HG03571 (cell line): ENCODE data around the gene NFIB.
A peak's percentile ranks its signal among the peaks of the same experiment; 100 is the strongest.

Experiments
- ATAC-seq: cut with Tn5 transposase; IDR thresholded peaks from one replicate; pipeline ENCODE4 v1.9.1; 2021; ENCODE audit not compliant: unreplicated experiment

The NFIB gene

DNA sequence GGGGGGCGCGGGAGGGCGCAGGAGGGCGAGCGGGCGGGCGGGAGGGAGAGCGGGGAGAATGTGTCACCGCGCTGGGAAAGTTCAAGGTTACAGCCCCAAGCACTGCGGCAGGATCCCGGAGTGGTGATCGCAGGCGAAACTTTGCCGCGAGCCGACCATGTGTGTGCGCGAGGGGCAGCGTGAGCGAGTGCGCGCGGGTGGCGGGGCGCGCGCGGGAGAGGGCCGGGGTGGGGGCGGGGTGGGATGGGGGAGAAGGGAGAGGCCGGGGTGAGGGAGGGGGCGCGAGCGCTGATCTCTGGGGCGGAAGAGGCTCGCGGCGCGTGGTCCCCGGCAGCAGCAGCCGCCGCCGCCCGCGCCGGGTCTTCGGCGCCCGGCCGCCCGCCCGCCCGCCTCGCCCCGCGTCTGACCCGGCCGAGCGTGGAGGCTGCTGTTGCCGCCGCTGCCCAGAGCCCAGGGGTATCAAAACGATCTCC is at the start of gene NFIB:
Gene NFIB (minus strand): TSS at position 191 of the 473 bp plus-strand sequence. CDS start 630 bp downstream, outside the sequence.
- no peak for ATAC-seq

DNA sequence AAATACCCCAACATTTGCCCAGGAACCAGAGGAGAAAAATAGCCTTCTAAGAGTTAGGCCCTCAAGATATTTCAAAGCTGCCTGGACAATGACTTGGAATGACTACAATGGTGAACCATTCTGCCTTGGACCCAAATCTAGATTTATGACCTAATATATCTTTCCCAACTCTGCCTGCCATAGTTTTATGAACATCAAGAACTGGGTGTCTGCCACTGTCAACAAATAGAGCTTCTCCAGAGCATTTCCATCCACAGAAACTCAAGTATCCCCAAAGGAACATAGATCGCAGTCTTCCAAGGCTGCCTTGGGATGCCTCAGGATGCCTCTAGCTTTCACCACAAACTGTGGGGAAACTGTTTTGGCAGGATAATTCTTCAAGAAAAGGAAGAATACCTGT is 48.2 kb upstream of the NFIB start:
- no peak for ATAC-seq

DNA sequence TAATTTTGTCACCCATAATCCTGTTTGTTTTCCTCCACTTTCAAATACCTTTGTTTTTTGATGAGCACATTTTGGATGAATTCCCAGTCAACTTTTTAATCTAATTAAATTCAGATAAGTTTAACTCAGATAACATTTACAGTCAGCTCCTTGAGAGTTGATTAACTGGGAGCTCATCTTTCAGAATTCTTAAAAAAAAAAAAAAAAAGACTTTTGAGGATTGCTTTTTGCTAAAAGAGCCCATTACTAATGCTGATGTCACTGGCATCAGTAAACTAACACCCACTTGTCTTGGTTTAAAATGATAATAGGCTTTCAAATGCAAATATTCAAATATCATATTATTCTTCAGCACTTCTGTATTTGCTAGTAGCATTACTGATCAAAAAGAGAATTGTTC is 47.1 kb upstream of the NFIB start:
- no peak for ATAC-seq

DNA sequence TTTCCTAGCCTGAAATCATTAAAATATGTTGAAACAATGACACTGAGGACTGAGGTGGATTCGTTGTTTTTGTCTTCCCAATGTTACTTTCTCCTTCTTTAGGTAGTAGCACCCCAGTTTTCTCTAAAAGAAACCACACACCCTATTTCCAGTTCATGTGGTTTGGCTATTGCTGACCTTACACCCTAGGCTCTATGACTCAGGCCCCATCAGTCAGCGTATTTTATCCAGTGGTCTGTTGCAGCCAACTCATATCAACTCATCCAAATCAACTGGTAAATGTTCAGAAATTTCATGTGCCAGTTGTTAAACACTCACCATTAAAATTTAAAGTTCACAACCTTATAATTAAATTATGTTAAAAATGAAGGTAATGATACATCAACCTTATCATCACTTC is 44.6 kb upstream of the NFIB start:
- no peak for ATAC-seq

DNA sequence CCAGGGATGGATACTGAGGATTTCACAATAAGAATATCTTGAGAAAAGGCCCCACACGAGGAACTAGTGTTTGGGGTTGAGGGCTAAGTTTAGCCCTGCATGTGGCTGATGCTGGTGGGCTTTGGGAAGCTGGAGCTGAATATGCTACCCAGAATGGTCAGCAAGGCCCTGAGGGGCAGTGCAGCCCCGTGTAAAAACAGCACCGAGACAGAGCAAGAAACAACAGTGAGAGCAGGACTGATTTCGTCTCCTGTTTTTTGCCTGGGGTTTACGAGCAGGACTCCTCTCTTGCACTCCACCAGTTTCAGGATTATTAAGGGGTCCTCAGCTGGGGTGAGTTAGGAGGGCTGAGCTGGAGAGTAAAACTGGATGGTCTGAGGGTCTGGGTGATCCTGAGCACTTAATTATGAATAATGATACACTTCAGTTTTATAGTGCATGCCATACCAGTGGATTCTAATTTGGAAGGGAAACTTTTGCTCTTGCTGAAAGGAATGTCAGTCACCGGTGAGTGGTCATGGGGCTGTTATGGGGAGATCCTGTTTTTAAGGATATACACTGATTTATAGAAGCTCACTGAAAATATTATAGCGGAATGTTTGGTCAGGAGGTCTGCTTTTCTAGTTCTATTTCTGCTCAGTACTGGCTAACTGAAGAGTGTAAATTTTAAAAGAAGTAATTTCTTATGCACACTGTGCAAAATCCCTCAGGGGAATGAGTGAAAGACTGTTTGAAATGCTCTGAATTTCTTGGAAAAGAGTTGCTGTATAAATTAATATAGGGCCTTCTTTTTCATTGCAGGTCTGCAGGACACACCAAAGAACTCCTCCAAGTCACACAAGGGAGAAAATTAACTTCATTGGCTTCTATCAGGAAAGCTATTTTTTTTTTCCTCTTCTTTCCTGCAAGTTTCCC is 42.7 kb upstream of the NFIB start:
- no peak for ATAC-seq

DNA sequence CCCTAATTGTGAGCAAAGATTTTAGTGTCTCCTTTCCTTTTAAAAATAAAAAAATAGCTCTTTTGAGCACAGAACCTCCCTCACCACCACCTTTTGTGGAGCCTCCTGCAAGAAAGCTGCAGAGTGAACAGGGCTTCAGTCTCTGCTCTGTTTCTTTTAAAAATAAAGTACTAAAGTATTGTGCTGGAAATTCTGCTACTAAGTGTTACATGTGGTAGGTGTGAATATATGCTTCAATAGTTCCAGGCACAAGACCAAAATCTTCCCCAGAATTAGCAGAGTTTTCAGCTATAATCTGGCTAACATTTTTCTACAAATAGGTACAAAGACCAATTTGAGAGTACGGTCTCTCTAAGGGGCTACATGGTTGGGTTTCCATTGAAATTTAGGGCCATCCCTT is 40.3 kb upstream of the NFIB start:
- ATAC-seq = no peak

DNA sequence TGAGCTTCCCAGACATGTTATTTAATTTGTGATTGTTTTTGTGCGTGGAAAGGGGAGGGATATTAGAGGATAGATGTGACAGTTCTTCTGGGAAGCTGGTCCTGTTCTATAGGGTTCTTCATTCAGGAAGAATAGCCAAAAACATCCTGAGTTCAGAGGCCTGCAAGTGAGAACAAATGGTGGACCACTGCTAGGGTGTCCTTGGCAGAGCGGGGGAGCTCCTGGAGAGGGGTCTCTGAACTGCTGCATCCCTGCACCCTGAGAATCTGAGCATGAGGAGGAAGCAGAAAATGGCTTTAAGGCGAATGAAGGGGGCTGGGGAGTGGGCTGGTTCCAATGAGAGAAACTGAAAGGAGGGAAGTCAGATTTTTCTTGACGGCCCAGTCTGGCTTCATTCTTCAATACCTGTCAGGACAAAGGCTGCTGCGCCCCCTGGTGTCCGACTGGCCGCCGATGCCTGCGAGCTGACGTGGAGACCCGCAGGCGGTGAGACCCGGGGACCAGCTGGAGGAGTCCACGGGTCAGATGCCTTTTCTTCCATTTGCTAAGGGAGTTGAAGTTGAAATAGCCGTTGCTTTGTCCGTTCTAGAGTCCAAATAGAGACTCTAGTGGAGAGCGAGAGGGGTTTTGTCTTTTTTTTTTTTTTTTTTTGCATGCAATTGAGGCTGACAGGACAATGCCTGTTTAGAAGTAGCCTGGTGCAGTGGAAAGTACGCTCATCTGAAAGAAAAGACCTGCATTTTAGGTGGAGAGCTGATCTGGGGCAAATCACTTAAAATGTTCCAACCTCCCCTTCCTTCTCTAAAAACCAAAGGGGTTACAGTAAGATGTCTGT is 39.5 kb upstream of the NFIB start:
- peak; percentile 82 for ATAC-seq

DNA sequence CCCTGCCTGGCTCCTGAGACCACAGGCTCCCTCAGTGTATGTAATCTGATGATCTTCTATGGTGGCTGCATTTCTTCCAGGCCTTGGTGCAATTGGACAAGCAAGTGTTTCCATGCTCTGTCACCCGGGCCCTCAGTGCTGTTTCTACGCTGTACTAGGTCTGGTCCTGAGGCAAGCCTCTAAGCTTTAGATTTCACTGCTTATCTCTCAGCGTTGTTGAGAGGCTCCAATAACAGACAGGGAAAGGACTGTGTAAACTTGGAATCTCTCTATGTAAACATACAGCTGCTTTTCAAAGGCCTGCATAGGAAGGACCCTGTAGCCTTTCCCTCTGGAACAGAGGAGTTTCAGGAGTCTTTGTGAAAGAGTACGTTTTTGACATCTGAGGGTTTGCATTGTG is 38.6 kb upstream of the NFIB start:
- ATAC-seq = no peak

DNA sequence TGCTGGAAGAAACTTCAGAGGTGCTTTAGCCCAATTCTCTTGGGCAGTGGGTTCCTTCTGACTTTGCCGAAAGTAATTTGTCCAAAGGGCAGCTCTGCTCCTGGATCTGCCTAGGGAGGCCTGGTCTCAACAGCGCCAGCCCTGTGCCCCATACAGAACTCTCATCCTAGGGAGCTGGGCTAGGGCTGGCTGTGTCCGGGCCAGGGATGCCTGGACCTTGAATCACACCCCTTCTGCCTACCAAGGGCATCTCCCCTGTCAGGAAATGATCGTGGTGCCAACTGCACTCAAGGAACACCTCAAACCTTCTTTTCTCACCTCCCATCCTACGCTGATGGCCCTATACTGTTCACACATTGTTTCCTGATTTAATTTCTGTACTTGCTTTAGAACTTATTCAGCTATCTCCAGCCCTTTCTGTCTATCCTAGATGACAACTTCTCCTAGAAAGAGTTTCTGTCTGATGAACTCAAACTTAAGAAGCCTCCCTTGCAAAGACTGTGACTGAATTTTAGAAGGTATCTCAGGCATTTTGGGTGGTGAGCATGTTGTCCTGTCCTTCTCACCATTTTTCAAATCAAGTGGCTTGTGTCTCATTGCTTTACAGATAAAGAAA is 37.4 kb upstream of the NFIB start:
- ATAC-seq = no peak

DNA sequence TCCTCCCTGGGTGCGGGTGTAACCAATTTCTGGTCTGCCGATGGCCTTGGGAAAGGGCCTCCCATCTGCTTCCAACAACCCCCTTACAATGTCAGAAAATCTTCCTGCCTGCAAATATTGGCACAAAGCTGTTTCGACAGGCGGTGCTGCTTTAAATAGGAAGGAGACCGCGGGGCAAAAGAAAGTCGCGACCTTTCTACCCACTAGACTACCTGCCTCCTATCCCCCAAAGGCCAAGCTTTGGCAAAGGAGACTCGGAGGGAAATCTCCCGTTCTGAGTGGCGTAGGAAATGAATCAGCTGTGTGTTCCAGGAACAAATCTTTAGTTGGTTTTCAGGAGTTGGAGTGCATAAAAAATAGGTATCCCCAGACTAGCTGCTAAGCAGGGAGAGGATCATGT is 36.8 kb upstream of the NFIB start:
- ATAC-seq = no peak

DNA sequence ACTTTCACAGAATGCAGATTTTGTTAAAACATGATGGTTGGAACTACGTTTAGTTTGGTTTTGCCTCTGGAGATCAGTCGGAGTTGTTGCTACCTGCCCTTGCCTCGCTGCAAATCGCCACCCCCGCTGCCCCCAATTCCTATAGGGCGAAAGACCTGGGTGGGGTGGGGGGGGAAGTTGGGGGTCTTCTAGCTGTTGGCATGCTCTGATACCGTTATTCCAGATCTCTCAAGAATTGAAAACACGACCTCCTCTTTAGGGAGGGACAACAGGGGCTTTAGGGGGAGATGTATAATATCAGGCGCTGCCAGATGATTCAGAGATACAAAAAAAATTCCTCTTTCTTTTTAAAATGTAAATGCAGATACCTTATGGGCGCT is 36.4 kb upstream of the NFIB start:
- ATAC-seq = no peak

DNA sequence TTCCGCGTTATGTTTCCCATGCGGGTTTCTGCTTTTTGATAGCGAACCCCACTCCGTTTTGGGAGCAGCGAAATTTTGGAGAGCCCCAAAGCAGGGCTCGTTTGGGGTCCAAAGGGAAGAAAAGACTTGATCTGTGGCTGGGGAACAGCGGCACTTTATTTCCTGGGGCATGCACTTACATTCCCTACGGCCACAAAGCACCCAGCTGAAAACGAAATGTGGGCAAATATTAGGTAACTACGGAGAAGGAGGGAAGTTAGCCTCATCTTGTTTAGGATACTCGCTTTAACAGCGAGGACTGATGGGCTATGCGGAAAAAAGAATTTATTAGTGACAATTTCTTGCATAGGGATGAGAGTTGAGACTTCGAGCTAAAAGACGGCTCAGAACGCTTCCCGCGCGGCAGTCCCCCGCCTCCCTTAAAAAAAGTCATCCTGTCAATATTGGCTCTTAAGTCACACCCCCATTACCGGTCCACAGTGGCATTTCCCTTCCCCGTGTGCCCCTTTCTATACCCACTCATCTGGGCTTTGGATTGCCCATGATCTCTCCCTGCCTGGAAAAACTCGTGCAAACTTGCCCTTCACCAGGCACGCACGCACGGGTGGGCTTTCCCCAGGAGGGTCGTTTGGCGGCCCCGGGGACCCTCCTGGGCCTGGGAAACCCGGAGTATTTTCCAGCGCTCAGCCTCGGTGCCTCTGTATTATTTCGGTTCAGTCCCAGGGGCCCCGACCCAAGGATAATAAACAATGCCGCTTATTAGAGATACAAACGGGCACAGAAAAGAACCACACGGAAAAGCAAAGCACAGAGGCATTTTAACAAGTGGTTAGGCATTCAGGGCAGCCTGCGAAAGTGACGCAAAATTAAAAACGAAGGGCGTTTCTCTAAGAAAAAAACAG is 35.8 kb upstream of the NFIB start:
- no peak for ATAC-seq

DNA sequence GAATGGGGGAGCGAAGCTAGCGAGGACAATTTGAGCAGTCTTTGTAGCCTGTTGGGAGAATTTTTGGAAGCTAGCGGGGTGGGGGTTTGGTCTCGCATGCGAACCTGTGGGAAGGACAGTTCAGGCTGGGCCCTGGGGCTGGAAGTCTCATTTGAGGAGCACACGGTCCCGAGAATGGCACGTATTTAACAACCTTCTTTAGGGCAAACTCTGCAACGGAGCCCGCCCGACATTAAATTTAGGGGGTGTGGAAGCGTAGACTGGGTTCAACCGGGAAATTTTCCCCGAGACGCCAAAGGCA is 35.2 kb upstream of the NFIB start:
- ATAC-seq = no peak

DNA sequence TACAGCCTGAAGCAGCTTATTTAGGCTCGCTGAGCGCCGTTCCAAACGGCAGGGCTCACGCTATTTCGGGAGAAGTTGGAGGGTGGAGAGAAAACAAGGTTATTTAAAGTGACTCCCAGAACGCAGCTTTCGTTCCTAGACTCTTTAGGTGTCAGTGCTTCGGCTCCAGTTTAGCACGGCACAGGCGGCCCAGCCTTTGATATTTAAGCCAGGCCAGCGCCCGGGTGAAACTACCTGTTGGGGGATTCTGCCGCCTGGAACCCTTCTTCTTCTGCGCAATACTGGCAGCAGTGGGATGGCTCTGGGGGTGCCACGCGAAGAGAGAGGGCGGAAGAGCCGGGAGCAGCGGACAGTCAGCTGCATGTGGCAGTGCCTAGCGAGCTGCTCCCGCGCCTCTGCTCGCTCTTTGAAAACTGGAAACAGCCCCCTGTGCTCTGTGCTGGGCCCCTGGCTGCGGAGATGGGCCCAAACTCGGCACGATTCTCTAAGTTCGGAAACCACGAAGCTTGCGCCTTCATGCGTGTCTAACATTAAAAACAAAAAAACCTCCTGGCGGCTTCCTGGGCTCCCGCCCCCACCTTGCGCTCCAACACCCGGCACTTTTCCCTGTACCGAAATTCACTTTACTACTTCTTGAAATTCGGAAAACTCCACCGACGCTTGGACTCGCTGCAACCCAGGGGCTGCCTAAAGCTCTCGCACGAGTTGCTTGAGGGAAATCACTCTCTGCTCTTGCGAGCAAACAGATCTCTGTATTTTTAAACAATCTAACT is 34.6 kb upstream of the NFIB start:
- ATAC-seq = no peak

DNA sequence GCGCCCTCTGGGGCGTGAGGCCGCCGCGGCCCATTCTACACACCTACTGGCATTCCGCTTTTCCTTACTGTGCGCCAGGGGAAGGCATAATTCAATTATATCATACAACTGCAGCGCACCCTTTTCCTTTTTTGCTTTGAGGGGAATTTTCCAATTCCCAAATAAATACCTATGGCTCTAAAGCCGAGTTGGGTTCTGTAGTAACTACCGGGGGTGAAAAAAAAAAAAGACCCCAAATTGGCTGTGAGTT is 34.1 kb upstream of the NFIB start:
- no peak for ATAC-seq

DNA sequence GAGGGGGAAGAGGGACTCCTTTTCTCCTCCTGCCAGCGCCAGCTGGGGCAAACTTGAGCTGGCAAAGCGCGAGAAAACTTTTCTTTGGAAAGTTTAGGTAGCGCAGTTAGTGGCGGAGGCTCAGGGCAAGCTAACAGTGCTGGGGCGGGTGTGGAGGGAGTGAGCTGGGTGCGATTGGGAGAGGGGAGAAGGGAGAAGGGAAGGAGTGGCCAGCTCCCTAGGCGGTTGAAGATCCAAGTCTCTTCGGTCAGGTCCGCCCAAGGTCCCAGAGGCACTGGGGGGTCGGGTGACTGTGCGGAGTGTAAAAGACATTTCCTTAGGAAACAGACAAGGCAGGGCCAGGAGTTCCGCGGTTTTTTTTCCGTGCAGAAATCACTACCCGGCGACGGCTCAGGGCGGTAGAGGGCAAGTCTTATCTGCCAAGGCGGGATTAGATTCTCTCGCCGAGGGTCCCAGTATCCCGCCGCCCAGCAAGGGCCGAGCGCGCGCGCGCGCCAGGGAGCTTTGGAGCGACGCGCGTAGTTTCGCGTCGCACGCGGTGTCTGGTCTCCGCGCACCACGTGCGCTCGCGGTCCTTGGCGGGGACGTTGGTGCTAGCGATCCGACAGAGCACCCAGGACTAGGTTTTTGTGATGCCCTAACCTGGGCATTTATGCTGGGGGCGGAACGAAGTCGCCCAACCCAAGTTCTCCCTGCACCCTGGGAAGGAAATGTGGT is 33.6 kb upstream of the NFIB start:
- ATAC-seq = no peak

DNA sequence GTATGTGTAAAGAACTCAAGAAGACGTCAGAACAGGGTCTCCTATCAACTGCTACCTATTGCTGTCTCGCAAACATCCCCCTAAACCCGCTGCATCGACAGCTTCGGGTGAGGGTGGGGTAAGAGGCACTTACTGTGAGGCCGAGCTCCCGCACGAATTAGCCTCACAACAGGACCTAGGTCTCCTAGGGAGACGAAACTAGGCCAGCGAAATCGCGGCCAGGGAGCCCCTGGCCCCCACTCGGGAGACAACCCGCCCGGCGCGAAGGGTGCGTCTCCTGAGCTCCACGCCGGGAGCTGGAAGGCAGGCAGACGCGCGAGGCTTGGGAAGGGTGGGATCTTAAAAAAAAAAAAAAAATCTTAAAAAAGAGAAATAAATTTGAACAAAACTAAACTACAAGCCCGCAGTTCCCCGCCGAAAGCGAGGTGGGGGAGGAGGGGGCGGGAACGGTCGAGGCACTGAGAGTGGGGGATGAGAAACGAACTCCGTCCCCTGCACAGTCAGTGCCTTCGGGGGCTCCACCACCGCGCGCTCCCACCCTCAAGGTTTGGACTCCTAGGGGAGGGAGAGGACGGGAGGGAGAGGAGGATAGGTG is 33.0 kb upstream of the NFIB start:
- ATAC-seq = no peak

DNA sequence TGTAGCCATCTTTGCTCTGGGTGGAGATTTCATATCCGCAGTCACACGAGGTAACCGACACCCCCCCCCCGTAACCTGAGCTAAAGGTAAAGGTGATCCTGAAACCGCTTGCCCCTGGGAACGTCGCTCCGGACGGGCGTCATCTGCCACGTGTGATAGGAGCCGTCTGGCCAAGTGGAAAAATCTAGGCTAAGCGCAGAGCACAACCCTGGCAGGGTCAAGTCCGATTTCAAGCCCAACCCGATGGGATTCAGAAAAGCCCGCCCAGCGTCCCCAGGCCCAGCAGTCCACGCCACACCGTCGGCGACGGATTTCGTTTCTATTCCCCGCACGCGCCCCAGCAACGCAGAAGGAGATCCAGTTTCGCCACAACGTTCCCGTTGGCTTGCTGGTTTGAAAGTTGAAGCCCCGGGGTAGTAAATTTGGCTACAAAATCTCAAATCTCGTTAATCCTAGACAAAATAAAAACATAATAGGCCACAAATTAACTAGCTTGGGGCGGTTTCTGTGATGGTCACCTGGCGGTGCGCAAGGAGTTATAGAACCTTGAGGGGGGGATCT is 32.4 kb upstream of the NFIB start:
- no peak for ATAC-seq
